WTC11 (cell line): Measurements from ENCODE around the gene C10orf71. TPM values are rescaled to one million over a fixed set of nuclear protein-coding genes. Genes with fewer than 3 reads are reported as not detected.

Source experiments
- ATAC-seq: fragments of 200-7000 bp; cut with Tn5 transposase; 2 replicates; pipeline ENCODE4 v1.10.0; 2021; ENCODE audit warnings: mild to moderate bottlenecking, moderate library complexity
- CTCF ChIA-PET: fragments of 300-600 bp; sonication (Branson Sonifier 250); formaldehyde crosslinking; loops from one replicate; lab custom pipeline; 2021; ENCODE audit warnings: antibody characterized with exemption; lab: Charles Lee
- POLR2A ChIA-PET: fragments of 350-600 bp; sonication (Branson Sonifier 250); formaldehyde crosslinking; loops from one replicate; lab custom pipeline; 2021; ENCODE audit warnings: antibody characterized with exemption; lab: Charles Lee
- DNase-seq: peaks from one replicate; pipeline ENCODE4 v3.0.0; 2021; ENCODE audit warnings: low spot score
- H3K27ac Mint-ChIP-seq: 2 replicates; pipeline ENCODE4 v1.8.0; 2021; ENCODE audit warnings: mixed read lengths
- H3K27me3 Mint-ChIP-seq: 2 replicates; pipeline ENCODE4 v1.8.0; 2021; ENCODE audit warnings: low read depth, mild to moderate bottlenecking, moderate library complexity, mixed read lengths
- H3K36me3 Mint-ChIP-seq: 2 replicates; pipeline ENCODE4 v1.8.0; 2021; ENCODE audit warnings: mixed read lengths
- H3K4me1 Mint-ChIP-seq: 2 replicates; pipeline ENCODE4 v1.8.0; 2022; ENCODE audit warnings: mixed read lengths
- H3K4me3 Mint-ChIP-seq: 2 replicates; pipeline ENCODE4 v1.8.0; 2021; ENCODE audit warnings: mild to moderate bottlenecking, moderate library complexity, mixed read lengths
- H3K9me3 Mint-ChIP-seq: 2 replicates; pipeline ENCODE4 v1.8.0; 2021; ENCODE audit warnings: mixed read lengths
- ATF1 ChIP-seq: sonication (generic); formaldehyde crosslinking; IDR thresholded peaks from 2 replicates; pipeline ENCODE4 v1.8.1; 2023; ENCODE audit warnings: mild to moderate bottlenecking, moderate library complexity, missing genetic modification reagents
- ATF3 ChIP-seq: sonication (generic); formaldehyde crosslinking; conservative IDR thresholded peaks from 2 replicates; pipeline ENCODE4 v1.8.1; 2022; ENCODE audit warnings: mild to moderate bottlenecking, missing genetic modification reagents
- EMX1 ChIP-seq: fragments of 250-450 bp; sonication (Bioruptor Pico); IDR thresholded peaks from 2 replicates; pipeline ENCODE4 v1.8.0; 2021; ENCODE audit warnings: mild to moderate bottlenecking
- ERG ChIP-seq: fragments of 250-450 bp; sonication (Bioruptor Pico); IDR thresholded peaks from 2 replicates; pipeline ENCODE4 v1.8.0; 2021; ENCODE audit warnings: mild to moderate bottlenecking
- GRHL2 ChIP-seq: fragments of 250-450 bp; sonication (Bioruptor Pico); IDR thresholded peaks from 2 replicates; pipeline ENCODE4 v1.8.0; 2022; ENCODE audit warnings: mild to moderate bottlenecking, moderate library complexity; ENCODE audit not compliant: insufficient replicate concordance, severe bottlenecking
- HMGA2 ChIP-seq: fragments of 250-450 bp; sonication (Bioruptor Pico); IDR thresholded peaks from 2 replicates; pipeline ENCODE4 v1.4.0; 2021; ENCODE audit warnings: mild to moderate bottlenecking, moderate library complexity
- HMGXB4 ChIP-seq: sonication (generic); formaldehyde crosslinking; IDR thresholded peaks from 2 replicates; pipeline ENCODE4 v1.8.1; 2023; ENCODE audit warnings: mild to moderate bottlenecking, moderate library complexity, missing genetic modification reagents
- JUN ChIP-seq: sonication (generic); formaldehyde crosslinking; IDR thresholded peaks from 2 replicates; pipeline ENCODE4 v1.8.0; 2023; ENCODE audit warnings: mild to moderate bottlenecking, missing genetic modification reagents
- NFYB ChIP-seq: sonication (generic); formaldehyde crosslinking; conservative IDR thresholded peaks from 2 replicates; pipeline ENCODE4 v1.8.0; 2022; ENCODE audit warnings: low read depth, missing genetic modification reagents
- NR2C2 ChIP-seq: sonication (generic); formaldehyde crosslinking; IDR thresholded peaks from 2 replicates; pipeline ENCODE4 v1.8.0; 2022; ENCODE audit warnings: mild to moderate bottlenecking, missing genetic modification reagents
- NR3C1 ChIP-seq: sonication (generic); formaldehyde crosslinking; conservative IDR thresholded peaks from 2 replicates; pipeline ENCODE4 v1.8.1; 2023; ENCODE audit warnings: low read depth, mild to moderate bottlenecking, missing genetic modification reagents
- PREB ChIP-seq: sonication (generic); formaldehyde crosslinking; IDR thresholded peaks from 2 replicates; pipeline ENCODE4 v1.8.1; 2022; ENCODE audit warnings: mild to moderate bottlenecking, missing genetic modification reagents, moderate library complexity, borderline replicate concordance
- RELA ChIP-seq: sonication (generic); formaldehyde crosslinking; IDR thresholded peaks from 2 replicates; pipeline ENCODE4 v1.8.1; 2022; ENCODE audit warnings: missing genetic modification reagents, mild to moderate bottlenecking, borderline replicate concordance
- SMAD4 ChIP-seq: sonication (generic); formaldehyde crosslinking; IDR thresholded peaks from 2 replicates; pipeline ENCODE4 v1.8.0; 2022; ENCODE audit warnings: mild to moderate bottlenecking, missing genetic modification reagents
- TCF7 ChIP-seq: sonication (generic); formaldehyde crosslinking; IDR thresholded peaks from 2 replicates; pipeline ENCODE4 v1.8.0; 2022; ENCODE audit warnings: mild to moderate bottlenecking, low read depth, missing genetic modification reagents, moderate library complexity
- ZBTB21 ChIP-seq: sonication (generic); formaldehyde crosslinking; IDR thresholded peaks from 2 replicates; pipeline ENCODE4 v1.8.1; 2023; ENCODE audit warnings: mild to moderate bottlenecking, missing genetic modification reagents, borderline replicate concordance
- ZNF263 ChIP-seq: sonication (generic); formaldehyde crosslinking; IDR thresholded peaks from 2 replicates; pipeline ENCODE4 v1.8.1; 2022; ENCODE audit warnings: low read depth, mild to moderate bottlenecking, moderate library complexity, missing genetic modification reagents
- ZNF396 ChIP-seq: fragments of 250-450 bp; sonication (Bioruptor Pico); IDR thresholded peaks from 2 replicates; pipeline ENCODE4 v1.8.0; 2021; ENCODE audit warnings: mild to moderate bottlenecking, moderate library complexity, borderline replicate concordance
- ZNF416 ChIP-seq: fragments of 250-450 bp; sonication (Bioruptor Pico); IDR thresholded peaks from 2 replicates; pipeline ENCODE4 v1.9.0; 2021; ENCODE audit warnings: mild to moderate bottlenecking, inconsistent platforms
- ZNF671 ChIP-seq: fragments of 250-450 bp; sonication (Bioruptor Pico); IDR thresholded peaks from 2 replicates; pipeline ENCODE4 v1.8.0; 2021; ENCODE audit warnings: mild to moderate bottlenecking
- total RNA-seq: library from RNA; stranded (reverse); gene quantifications from 3 replicates; pipeline ENCODE4 v1.2.3, GENCODE V29; 2021
- TF ChIP-seq, protein P1 (sequence below): sonication (generic); formaldehyde crosslinking; IDR thresholded peaks from 2 replicates; pipeline ENCODE4 v1.8.0; 2023; ENCODE audit warnings: mild to moderate bottlenecking, missing genetic modification reagents
- TF ChIP-seq, protein P2 (sequence below): sonication (generic); formaldehyde crosslinking; IDR thresholded peaks from 2 replicates; pipeline ENCODE4 v1.8.0; 2022; ENCODE audit warnings: mild to moderate bottlenecking, missing genetic modification reagents
- TF ChIP-seq, protein P3 (sequence below): sonication (generic); formaldehyde crosslinking; IDR thresholded peaks from 2 replicates; pipeline ENCODE4 v1.8.1; 2023; ENCODE audit warnings: mild to moderate bottlenecking, missing genetic modification reagents, moderate library complexity

C10orf71 gene
- total RNA-seq, 1 experiment from 2014 or later = not detected

GRCh38 chr10:49318755-49319154, 19.8 kb downstream of the C10orf71 start:
- Mint-ChIP-seq H3K27ac (no peak overlapping the region), H3K4me1 (no peaks in the 10 kb centered on the region), H3K27me3 (no peaks in the 10 kb centered on the region), H3K4me3 (no peak overlapping the region), H3K9me3 (no peaks in the 10 kb centered on the region), H3K36me3 (no peaks in the 10 kb centered on the region)
- POLR2A ChIA-PET = no interaction called here
- DNase-seq (no peak), ATAC-seq (no peak)
- CTCF ChIA-PET = no interaction called here
- TF ChIP-seq ZNF263 (no peak), HMGXB4 (no peak), ZNF396 (CRISPR knock-in tag) (no peak), NFYB (CRISPR knock-in tag) (no peak), NR2C2 (CRISPR knock-in tag) (no peak), ZNF416 (CRISPR knock-in tag) (no peak), TCF7 (CRISPR knock-in tag) (no peak), ZBTB21 (CRISPR knock-in tag) (no peak), JUN (CRISPR knock-in tag) (no peak)
- TF ChIP-seq, protein P1, sequence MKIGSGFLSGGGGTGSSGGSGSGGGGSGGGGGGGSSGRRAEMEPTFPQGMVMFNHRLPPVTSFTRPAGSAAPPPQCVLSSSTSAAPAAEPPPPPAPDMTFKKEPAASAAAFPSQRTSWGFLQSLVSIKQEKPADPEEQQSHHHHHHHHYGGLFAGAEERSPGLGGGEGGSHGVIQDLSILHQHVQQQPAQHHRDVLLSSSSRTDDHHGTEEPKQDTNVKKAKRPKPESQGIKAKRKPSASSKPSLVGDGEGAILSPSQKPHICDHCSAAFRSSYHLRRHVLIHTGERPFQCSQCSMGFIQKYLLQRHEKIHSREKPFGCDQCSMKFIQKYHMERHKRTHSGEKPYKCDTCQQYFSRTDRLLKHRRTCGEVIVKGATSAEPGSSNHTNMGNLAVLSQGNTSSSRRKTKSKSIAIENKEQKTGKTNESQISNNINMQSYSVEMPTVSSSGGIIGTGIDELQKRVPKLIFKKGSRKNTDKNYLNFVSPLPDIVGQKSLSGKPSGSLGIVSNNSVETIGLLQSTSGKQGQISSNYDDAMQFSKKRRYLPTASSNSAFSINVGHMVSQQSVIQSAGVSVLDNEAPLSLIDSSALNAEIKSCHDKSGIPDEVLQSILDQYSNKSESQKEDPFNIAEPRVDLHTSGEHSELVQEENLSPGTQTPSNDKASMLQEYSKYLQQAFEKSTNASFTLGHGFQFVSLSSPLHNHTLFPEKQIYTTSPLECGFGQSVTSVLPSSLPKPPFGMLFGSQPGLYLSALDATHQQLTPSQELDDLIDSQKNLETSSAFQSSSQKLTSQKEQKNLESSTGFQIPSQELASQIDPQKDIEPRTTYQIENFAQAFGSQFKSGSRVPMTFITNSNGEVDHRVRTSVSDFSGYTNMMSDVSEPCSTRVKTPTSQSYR = no peak

DNA sequence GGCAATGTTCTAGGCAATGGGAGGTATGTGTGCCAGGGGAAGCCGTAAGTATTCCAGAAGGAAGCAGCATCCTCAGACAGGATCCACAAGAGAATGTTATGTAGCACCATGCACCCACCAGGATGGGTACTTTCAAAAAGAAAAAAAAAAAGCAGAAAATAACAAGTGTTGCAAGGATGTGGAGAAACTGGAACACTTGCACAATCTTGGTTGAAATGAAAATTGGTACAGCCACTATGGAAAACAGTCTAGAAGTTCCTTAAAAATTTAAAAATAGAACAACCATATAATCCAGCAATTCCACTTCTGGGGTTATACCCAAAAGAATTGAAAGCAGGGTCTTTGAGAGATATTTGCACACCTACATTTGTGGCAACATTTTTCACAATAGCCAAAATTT, 20.2 kb downstream of the C10orf71 start:
- Mint-ChIP-seq H3K9me3 (no peaks in the 10 kb centered on the region), H3K36me3 (no peaks in the 10 kb centered on the region), H3K4me1 (no peaks in the 10 kb centered on the region), H3K4me3 (no peak overlapping the region), H3K27me3 (no peaks in the 10 kb centered on the region), H3K27ac (no peak overlapping the region)
- CTCF ChIA-PET = no interaction called here
- TF ChIP-seq, protein P2, sequence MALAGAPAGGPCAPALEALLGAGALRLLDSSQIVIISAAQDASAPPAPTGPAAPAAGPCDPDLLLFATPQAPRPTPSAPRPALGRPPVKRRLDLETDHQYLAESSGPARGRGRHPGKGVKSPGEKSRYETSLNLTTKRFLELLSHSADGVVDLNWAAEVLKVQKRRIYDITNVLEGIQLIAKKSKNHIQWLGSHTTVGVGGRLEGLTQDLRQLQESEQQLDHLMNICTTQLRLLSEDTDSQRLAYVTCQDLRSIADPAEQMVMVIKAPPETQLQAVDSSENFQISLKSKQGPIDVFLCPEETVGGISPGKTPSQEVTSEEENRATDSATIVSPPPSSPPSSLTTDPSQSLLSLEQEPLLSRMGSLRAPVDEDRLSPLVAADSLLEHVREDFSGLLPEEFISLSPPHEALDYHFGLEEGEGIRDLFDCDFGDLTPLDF (CRISPR knock-in tag) = no peak
- TF ChIP-seq HMGA2 (CRISPR knock-in tag) (no peak), RELA (CRISPR knock-in tag) (no peak), ZNF671 (CRISPR knock-in tag) (no peak), PREB (CRISPR knock-in tag) (no peak), ATF3 (no peak), ATF1 (CRISPR knock-in tag) (no peak), SMAD4 (CRISPR knock-in tag) (no peak), NR3C1 (no peak), EMX1 (no peak), GRHL2 (CRISPR knock-in tag) (no peak), TCF7 (CRISPR knock-in tag) (no peak), ERG (CRISPR knock-in tag) (no peak)
- TF ChIP-seq, protein P3, sequence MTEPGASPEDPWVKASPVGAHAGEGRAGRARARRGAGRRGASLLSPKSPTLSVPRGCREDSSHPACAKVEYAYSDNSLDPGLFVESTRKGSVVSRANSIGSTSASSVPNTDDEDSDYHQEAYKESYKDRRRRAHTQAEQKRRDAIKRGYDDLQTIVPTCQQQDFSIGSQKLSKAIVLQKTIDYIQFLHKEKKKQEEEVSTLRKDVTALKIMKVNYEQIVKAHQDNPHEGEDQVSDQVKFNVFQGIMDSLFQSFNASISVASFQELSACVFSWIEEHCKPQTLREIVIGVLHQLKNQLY (CRISPR knock-in tag) = no peak
- POLR2A ChIA-PET = no interaction called here
- no peak for ATAC-seq
- no peak for DNase-seq
